ENCODE data around the gene NOX5. TPM values are rescaled to one million over a fixed set of nuclear protein-coding genes. Genes with fewer than 3 reads are reported as not detected.

Gene NOX5
- total and polyA plus RNA-seq, 2 donors (not counting 1 experiment from before 2014, with no cell fraction given) = 0.01 to 0.05 TPM

DNA sequence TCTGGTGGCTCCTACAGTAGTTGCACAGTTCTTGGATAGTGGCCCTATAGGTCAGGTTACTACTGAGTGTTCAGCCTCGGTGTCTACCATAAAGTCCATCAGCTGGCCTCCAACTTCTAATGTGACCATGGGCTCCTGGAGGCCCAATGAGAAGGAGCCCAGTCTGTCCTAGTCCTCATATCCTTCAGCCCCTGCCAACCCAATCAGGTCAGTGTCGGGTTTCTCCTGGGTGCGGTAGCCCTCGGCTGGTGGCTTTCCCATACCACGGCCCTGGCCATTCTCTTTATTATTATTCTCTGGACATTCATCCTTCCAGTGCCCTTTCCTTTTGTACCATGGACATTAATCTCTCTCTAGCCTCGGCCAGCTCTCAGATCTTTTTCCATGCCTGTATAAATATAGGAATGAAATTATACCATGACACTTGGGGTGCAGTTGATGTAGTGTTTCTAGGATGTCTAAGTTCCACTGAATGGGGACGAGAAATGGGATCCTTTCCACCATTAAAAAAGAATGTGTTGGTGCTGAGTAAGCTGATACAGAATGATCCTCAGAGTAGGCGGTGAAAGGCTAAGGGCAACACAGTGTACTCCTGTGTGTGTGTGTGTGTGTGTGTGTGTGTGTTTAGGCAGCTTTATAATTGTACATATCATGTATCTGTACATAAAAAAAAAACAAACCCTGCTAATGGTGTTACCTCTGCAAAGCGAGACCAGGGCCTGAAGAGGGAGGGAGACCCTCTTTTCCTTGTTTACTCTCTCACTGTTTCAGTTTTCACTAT lies 19.3 kb upstream of the NOX5 start:
- no peaks in the 10 kb centered on the region for H3K9me3 ChIP-seq (ENCODE audit: control extremely low read depth in 1 of 3, control insufficient read depth in 2 of 3, insufficient read depth in 1 of 3, low read length in 2 of 3)
- intact Hi-C loops (cut with micrococcal nuclease) = no loop called here
- no peak overlapping the region for H3K4me3 ChIP-seq (ENCODE audit: control extremely low read depth in 1 of 5, extremely low read depth in 1 of 5, insufficient read depth in 1 of 5, low read depth in 2 of 5, low read length in 4 of 5)
- H3K9ac ChIP-seq (ENCODE audit: low read length) = no peak overlapping the region
- H2AFZ ChIP-seq (ENCODE audit: insufficient read depth, low read depth, low read length, poor library complexity, severe bottlenecking) = no peak overlapping the region
- Mint-ChIP-seq H3K27me3 (peaks cover 7% of the 10 kb centered on the region), H3K4me3 (no peak overlapping the region), H3K9me3 (ENCODE audit: insufficient read depth) (no peaks in the 10 kb centered on the region), H3K27ac (no peak overlapping the region), H3K4me1 (no peaks in the 10 kb centered on the region)
- ChIA-PET CTCF (no interaction called here), POLR2A (no interaction called here)
- H3K79me2 ChIP-seq (ENCODE audit: control insufficient read depth, insufficient read depth, low read length) = no peaks in the 10 kb centered on the region
- TF ChIP-seq EZH2 (IDR thresholded peaks at IDR 0.05; ENCODE audit: borderline replicate concordance, insufficient read depth, low read depth, low read length, poor library complexity, severe bottlenecking) = no peak
- ATAC-seq (ENCODE audit: low read depth) = no peak
- no peaks in the 10 kb centered on the region for H3K4me1 ChIP-seq (ENCODE audit: control insufficient read depth in 2 of 2, insufficient read depth in 2 of 2, low read length in 2 of 2)
- no peak overlapping the region for H3K27ac ChIP-seq (ENCODE audit: low read length in 2 of 2)
- WGBS (ENCODE audit: insufficient coverage) = 90% methylated on average over 5 of the region's 9 CpGs
- no peak overlapping the region for H3K4me2 ChIP-seq (replicated peaks; ENCODE audit: low read depth, low read length, poor library complexity, severe bottlenecking)
- no peaks in the 10 kb centered on the region for H3K36me3 ChIP-seq (replicated peaks in 1 of 2; ENCODE audit: control extremely low read depth in 1 of 2, control insufficient read depth in 1 of 2, extremely low read depth in 1 of 2, insufficient read depth in 2 of 2, low read length in 1 of 2)
- no peak for DNase-seq
- no peaks in the 10 kb centered on the region for H3K27me3 ChIP-seq (replicated peaks in 1 of 4; ENCODE audit: control extremely low read depth in 1 of 4, control insufficient read depth in 3 of 4, insufficient read depth in 4 of 4, low read length in 3 of 4)
- no peaks in the 10 kb centered on the region for H4K20me1 ChIP-seq (ENCODE audit: control insufficient read depth, insufficient read depth, low read length, poor library complexity, severe bottlenecking)

DNA sequence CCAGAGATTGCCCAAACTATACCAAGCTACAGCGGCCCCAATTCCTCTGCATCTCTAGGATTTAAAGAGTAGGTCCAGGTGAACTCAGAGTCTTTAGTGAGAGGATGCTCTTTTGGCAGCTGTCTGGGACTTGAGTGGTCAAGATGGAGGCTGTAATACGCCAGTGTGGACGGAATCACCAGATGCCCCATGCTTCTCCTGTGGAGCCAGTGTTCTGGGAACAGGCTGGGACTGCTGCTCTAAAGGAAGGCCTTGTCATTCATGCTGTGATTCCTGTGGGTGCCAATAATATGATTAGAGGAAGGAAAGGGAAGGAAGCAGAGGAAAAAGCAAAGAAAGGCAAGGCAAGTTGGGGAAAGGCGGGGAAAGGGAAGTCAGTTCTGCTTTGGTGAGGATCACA lies 17.4 kb upstream of the NOX5 start:
- Histone ChIP-seq H3K27me3 (replicated peaks in 1 of 4; ENCODE audit: control extremely low read depth in 1 of 4, control insufficient read depth in 3 of 4, insufficient read depth in 4 of 4, low read length in 3 of 4) (peaks cover 0 to 3% (median 0%) of the 10 kb centered on the region in 4 experiments), H3K4me2 (replicated peaks; ENCODE audit: low read depth, low read length, poor library complexity, severe bottlenecking) (no peak overlapping the region), H3K4me3 (ENCODE audit: control extremely low read depth in 1 of 5, extremely low read depth in 1 of 5, insufficient read depth in 1 of 5, low read depth in 2 of 5, low read length in 4 of 5) (no peak overlapping the region), H3K36me3 (replicated peaks in 1 of 2; ENCODE audit: control extremely low read depth in 1 of 2, control insufficient read depth in 1 of 2, extremely low read depth in 1 of 2, insufficient read depth in 2 of 2, low read length in 1 of 2) (no peaks in the 10 kb centered on the region), H2AFZ (ENCODE audit: insufficient read depth, low read depth, low read length, poor library complexity, severe bottlenecking) (no peak overlapping the region), H4K20me1 (ENCODE audit: control insufficient read depth, insufficient read depth, low read length, poor library complexity, severe bottlenecking) (no peaks in the 10 kb centered on the region), H3K9ac (ENCODE audit: low read length) (no peak overlapping the region), H3K79me2 (ENCODE audit: control insufficient read depth, insufficient read depth, low read length) (no peaks in the 10 kb centered on the region), H3K27ac (ENCODE audit: low read length in 2 of 2) (no peak overlapping the region), H3K4me1 (ENCODE audit: control insufficient read depth in 2 of 2, insufficient read depth in 2 of 2, low read length in 2 of 2) (no peaks in the 10 kb centered on the region), H3K9me3 (ENCODE audit: control extremely low read depth in 1 of 3, control insufficient read depth in 2 of 3, insufficient read depth in 1 of 3, low read length in 2 of 3) (no peaks in the 10 kb centered on the region)
- CTCF ChIA-PET = no interaction called here
- ATAC-seq (ENCODE audit: low read depth) (no peak), DNase-seq (no peak)
- Mint-ChIP-seq H3K9me3 (ENCODE audit: insufficient read depth) (no peaks in the 10 kb centered on the region), H3K27ac (no peak overlapping the region), H3K27me3 (peaks cover 12% of the 10 kb centered on the region), H3K4me1 (no peaks in the 10 kb centered on the region), H3K4me3 (no peak overlapping the region)
- intact Hi-C loops (cut with micrococcal nuclease) = no loop called here
- TF ChIP-seq, protein P1, sequence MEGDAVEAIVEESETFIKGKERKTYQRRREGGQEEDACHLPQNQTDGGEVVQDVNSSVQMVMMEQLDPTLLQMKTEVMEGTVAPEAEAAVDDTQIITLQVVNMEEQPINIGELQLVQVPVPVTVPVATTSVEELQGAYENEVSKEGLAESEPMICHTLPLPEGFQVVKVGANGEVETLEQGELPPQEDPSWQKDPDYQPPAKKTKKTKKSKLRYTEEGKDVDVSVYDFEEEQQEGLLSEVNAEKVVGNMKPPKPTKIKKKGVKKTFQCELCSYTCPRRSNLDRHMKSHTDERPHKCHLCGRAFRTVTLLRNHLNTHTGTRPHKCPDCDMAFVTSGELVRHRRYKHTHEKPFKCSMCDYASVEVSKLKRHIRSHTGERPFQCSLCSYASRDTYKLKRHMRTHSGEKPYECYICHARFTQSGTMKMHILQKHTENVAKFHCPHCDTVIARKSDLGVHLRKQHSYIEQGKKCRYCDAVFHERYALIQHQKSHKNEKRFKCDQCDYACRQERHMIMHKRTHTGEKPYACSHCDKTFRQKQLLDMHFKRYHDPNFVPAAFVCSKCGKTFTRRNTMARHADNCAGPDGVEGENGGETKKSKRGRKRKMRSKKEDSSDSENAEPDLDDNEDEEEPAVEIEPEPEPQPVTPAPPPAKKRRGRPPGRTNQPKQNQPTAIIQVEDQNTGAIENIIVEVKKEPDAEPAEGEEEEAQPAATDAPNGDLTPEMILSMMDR (IDR thresholded peaks at IDR 0.05) = no peak
- TF ChIP-seq EZH2 (IDR thresholded peaks at IDR 0.05; ENCODE audit: borderline replicate concordance, insufficient read depth, low read depth, low read length, poor library complexity, severe bottlenecking) = no peak
- WGBS (ENCODE audit: insufficient coverage) = 93% methylated on average over 3 of the region's 4 CpGs
- POLR2A ChIA-PET = no interaction called here
